Measurements from ENCODE around the gene CPA1.

DNA sequence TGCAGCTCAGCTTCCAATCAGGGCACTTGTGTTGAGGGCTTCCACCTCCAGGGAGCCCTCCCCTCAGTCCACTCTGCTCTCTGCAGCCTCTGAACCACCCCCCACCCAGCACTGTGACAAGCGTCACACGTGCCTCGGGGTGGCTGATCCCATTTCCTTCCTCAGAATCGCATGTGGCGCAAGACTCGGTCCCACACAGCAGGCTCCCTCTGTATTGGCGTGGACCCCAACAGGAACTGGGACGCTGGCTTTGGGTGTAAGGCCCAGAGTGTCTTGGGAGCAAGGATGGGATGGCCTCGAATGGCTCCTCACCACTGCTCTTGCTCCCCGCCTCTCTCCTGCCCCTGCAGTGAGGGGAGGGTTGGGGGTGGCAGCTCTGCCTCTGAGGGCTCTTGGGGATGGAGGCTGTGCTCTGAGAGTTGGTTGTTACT is 4.1 kb downstream of the CPA1 start:
- TF ChIP-seq EMX1 (CRISPR knock-in tag; IDR thresholded peaks at IDR 0.05) (no peak), CTCF (IDR thresholded peaks at IDR 0.05) (no peak), ELF4 (CRISPR knock-in tag; IDR thresholded peaks at IDR 0.05; ENCODE audit: low read depth) (no peak)

Measured in WTC11 (cell line).